GM12891 (cell line): ENCODE data around the gene FIG4.

ENCODE experiments used
- PAX5 ChIP-seq: IDR thresholded peaks from 2 replicates; pipeline ENCODE4 v1.6.1; 2011; ENCODE audit warnings: low read length, moderate library complexity, mild to moderate bottlenecking; ENCODE audit not compliant: insufficient read depth, severe bottlenecking
- POLR2A ChIP-seq: IDR thresholded peaks from 2 replicates; pipeline ENCODE4 v1.6.1; 2011; ENCODE audit warnings: low read depth, low read length, control low read depth
- POLR2AphosphoS5 ChIP-seq: IDR thresholded peaks from 2 replicates; pipeline ENCODE4 v1.6.1; 2011; ENCODE audit warnings: low read depth, low read length, control low read depth
- POU2F2 ChIP-seq: IDR thresholded peaks from 2 replicates; pipeline ENCODE4 v1.6.1; 2011; ENCODE audit warnings: low read depth, mild to moderate bottlenecking, control low read depth, low read length, moderate library complexity
- TAF1 ChIP-seq: IDR thresholded peaks from 2 replicates; pipeline ENCODE4 v1.6.1; 2011; ENCODE audit warnings: low read depth, low read length, control low read depth

DNA sequence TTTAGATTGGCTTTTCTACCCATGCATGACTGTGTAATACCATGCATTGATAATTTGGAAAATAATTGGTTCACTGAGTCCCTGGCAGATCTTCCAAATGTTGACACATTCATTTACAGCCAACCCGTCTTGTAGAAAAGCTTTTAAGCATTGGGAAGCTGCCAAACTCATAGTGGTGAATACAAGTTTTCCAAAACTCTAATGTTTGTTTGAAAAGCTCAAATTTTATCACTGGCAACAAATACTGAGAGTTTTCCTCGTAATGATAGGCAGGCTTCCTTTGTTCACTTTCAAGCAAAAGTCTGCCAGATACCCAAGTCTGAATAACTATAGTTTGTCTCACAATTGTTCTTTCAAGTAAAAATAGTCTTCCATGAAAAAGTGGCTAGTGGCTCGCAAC is 143.0 kb downstream of the FIG4 start:
- TF ChIP-seq TAF1 (no peak), POLR2A (no peak), POLR2AphosphoS5 (no peak), PAX5 (no peak), POU2F2 (no peak)
